ENCODE results near the gene NXF2.
"Not testable (repeated sequence)": the region's sequence is repeated elsewhere in the genome, so short reads cannot be mapped to it uniquely, and the experiment has no call there.

The NXF2 gene, protein sequence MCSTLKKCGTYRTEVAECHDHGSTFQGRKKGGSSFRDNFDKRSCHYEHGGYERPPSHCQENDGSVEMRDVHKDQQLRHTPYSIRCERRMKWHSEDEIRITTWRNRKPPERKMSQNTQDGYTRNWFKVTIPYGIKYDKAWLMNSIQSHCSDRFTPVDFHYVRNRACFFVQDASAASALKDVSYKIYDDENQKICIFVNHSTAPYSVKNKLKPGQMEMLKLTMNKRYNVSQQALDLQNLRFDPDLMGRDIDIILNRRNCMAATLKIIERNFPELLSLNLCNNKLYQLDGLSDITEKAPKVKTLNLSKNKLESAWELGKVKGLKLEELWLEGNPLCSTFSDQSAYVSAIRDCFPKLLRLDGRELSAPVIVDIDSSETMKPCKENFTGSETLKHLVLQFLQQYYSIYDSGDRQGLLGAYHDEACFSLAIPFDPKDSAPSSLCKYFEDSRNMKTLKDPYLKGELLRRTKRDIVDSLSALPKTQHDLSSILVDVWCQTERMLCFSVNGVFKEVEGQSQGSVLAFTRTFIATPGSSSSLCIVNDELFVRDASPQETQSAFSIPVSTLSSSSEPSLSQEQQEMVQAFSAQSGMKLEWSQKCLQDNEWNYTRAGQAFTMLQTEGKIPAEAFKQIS

GRCh38 chrX:102246893-102247292 is at the start of gene NXF2:
NXF2 (plus strand) TSS chrX:102247167; CDS start chrX:102307079, 59,912 bp downstream.
- H3K4me3 ChIP-seq (replicated peaks; ENCODE audit: low read depth, low read length); DNase-seq (ENCODE audit: low read depth): not testable (repeated sequence)

- DNase-seq (ENCODE audit: low read depth); H3K4me3 ChIP-seq (replicated peaks; ENCODE audit: low read depth, low read length): not testable (repeated sequence)
Measured at GRCh38 chrX:102207940-102208339, 39.0 kb upstream of the NXF2 start.

DNA sequence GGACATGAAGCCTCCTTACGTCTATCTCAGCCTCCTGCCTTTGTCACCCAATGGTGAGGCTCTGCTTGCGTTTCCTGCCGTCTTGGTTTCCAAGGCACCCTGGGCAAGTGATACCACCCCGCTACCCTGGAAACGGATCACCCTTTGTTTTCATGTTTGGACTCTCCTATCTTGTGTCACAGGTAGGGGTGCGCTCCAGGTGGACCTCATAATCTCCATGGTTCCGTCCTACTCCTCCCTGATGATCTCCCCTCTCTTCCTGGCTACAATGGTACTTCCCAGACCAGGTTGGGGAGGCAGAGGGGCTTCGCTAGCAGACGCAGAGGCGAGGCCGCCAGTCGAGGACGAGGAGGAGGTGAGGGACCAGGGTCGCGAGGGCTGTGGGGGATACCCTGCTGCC is 32.0 kb upstream of the NXF2 start, which contains the start of gene TCP11X1:
Gene TCP11X1 (plus strand): TSS at position 316 of the 400 bp plus-strand sequence.
- not testable (repeated sequence) for H3K4me3 ChIP-seq (replicated peaks; ENCODE audit: low read depth, low read length); DNase-seq (ENCODE audit: low read depth)

GRCh38 chrX:102216497-102216896 is 30.5 kb upstream of the NXF2 start:
- not testable (repeated sequence) for H3K4me3 ChIP-seq (replicated peaks; ENCODE audit: low read depth, low read length); DNase-seq (ENCODE audit: low read depth)

DNA sequence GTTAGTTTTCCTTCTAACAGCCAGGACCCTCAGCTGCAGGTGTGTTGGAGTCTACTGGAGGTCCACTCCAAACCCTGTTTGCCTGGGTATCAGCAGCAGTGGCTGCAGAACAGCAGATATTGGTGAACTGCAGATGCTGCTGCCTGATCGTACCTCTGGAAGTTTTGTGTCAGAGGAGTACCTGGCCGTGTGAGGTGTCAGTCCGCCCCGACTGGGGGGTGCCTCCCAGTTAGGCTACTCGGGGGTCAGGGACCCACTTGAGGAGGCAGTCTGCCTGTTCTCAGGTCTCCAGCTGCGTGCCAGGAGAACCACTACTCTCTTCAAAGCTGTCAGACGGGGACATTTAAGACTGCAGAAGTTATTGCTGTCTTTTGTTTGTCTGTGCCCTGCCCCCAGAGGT is 11.3 kb upstream of the NXF2 start:
- not testable (repeated sequence) for H3K4me3 ChIP-seq (replicated peaks; ENCODE audit: low read depth, low read length); DNase-seq (ENCODE audit: low read depth)

GRCh38 chrX:102240265-102240664 is 6.7 kb upstream of the NXF2 start:
- not testable (repeated sequence) for H3K4me3 ChIP-seq (replicated peaks; ENCODE audit: low read depth, low read length)

GRCh38 chrX:102272231-102272630 is 25.3 kb downstream of the NXF2 start:
- H3K4me3 ChIP-seq (replicated peaks; ENCODE audit: low read depth, low read length); DNase-seq (ENCODE audit: low read depth): not testable (repeated sequence)

More at GRCh38 chrX:102240265-102240664, 6.7 kb upstream of the NXF2 start:
- not testable (repeated sequence) for DNase-seq (ENCODE audit: low read depth)

- DNase-seq (ENCODE audit: low read depth) = no peak
- no peak overlapping the region for H3K4me3 ChIP-seq (replicated peaks; ENCODE audit: low read depth, low read length)
- TF ChIP-seq, protein P1, sequence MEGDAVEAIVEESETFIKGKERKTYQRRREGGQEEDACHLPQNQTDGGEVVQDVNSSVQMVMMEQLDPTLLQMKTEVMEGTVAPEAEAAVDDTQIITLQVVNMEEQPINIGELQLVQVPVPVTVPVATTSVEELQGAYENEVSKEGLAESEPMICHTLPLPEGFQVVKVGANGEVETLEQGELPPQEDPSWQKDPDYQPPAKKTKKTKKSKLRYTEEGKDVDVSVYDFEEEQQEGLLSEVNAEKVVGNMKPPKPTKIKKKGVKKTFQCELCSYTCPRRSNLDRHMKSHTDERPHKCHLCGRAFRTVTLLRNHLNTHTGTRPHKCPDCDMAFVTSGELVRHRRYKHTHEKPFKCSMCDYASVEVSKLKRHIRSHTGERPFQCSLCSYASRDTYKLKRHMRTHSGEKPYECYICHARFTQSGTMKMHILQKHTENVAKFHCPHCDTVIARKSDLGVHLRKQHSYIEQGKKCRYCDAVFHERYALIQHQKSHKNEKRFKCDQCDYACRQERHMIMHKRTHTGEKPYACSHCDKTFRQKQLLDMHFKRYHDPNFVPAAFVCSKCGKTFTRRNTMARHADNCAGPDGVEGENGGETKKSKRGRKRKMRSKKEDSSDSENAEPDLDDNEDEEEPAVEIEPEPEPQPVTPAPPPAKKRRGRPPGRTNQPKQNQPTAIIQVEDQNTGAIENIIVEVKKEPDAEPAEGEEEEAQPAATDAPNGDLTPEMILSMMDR (IDR thresholded peaks at IDR 0.05; ENCODE audit: low read length, missing control alignments) = no peak
Measured at GRCh38 chrX:102338162-102338561, 91.2 kb downstream of the NXF2 start.

DNA sequence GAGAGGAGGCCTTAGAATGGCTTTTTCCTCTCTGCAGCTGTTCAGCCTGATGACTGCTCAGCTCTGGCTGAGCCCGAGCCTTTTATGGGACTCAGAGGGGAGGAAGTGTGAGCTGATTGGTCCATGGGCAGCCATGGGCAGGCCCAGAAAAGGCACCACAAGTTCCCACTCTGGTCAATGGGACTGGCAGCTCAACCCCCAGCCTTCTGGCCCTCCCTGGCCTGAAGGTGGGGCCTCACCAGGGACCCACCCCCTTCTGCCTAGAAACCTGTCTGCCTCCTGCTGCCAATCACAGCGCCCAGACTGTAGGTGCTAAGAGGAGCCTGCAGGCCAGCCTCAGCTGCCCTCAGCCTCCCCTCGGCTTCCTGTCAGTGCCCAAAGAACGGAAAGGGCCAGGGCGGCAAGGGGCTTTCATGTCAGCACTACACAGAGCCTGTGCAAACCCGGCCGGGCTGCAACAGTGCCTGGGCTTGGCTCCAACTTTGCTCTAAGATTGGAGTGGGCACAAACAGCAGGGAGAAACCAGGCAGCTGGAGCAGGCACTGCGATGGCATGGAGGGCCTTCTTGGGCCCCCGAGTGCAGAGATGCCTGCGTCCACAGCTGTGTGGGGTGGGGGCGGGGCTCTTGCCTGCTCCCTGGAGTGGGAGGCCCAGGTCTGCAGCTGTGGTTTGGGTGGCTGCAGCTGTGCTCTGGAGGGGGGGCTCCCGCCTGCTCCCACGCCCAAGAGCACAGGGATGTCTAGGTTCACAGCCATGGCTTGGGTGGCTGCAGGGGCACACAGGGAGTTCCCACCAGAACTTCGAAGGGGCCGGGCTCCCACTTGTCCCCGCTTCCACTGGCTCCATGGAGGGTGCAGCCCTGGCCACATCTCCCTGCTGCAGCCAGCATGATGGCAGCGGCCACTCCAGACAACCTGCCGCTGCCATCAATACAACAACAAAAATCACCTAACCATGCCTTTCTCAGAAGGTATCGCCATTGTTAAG is 92.6 kb downstream of the NXF2 start:
- DNase-seq (ENCODE audit: low read depth) = no peak
- TF ChIP-seq, protein P1 (IDR thresholded peaks at IDR 0.05; ENCODE audit: low read length, missing control alignments) = no peak
- no peak overlapping the region for H3K4me3 ChIP-seq (replicated peaks; ENCODE audit: low read depth, low read length)

DNA sequence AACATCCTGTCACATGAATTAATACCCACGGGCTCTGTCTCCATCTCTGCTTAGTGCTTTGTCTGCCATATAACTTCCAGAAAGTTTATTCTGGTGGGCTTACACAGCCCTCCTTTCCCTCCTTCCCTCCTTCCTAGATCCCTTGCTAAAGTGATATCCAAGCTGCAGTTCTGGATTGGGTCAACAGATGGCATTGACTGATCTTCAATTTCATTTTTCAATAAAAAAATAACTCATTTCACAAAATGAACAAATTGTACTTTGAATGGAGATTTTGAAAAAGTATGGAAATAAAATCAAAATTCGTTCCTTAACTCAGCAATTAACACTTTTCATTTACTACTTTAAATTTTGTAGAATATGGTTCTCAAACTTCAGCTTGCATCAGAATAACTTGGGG is 94.9 kb downstream of the NXF2 start:
- H3K4me3 ChIP-seq (replicated peaks; ENCODE audit: low read depth, low read length) = no peak overlapping the region
- peak; percentile 1 for DNase-seq (ENCODE audit: low read depth)
- TF ChIP-seq, protein P1 (IDR thresholded peaks at IDR 0.05; ENCODE audit: low read length, missing control alignments) = no peak

All from fibroblast of pulmonary artery (primary cell).